KMS-11 (cell line): ENCODE measurements around the gene DYNLL2.

Experiments used
- H2AFZ ChIP-seq: fragments of 200-600 bp; sonication (generic); 2 replicates; pipeline ENCODE4 v1.6.1; 2016; ENCODE audit warnings: antibody characterized with exemption, mixed run types, low read depth
- H3K27ac ChIP-seq: fragments of 200-600 bp; sonication (generic); 2 replicates; pipeline ENCODE4 v1.6.1; 2016; ENCODE audit warnings: mild to moderate bottlenecking, mixed run types
- H3K27me3 ChIP-seq: fragments of 200-600 bp; sonication (generic); 2 replicates; pipeline ENCODE4 v1.6.1; 2017; ENCODE audit warnings: mild to moderate bottlenecking, low read depth, mixed run types, moderate library complexity; ENCODE audit not compliant: insufficient read depth
- H3K36me3 ChIP-seq: fragments of 200-600 bp; sonication (generic); 2 replicates; pipeline ENCODE4 v1.6.1; 2017; ENCODE audit warnings: mild to moderate bottlenecking, mixed run types; ENCODE audit not compliant: insufficient read depth
- H3K4me1 ChIP-seq: fragments of 200-600 bp; sonication (generic); 2 replicates; pipeline ENCODE4 v1.6.1; 2016; ENCODE audit warnings: mild to moderate bottlenecking, low read depth, mixed run types; ENCODE audit not compliant: poor library complexity, severe bottlenecking
- H3K4me2 ChIP-seq: fragments of 200-600 bp; sonication (generic); 2 replicates; pipeline ENCODE4 v1.7.0; 2016; ENCODE audit warnings: mild to moderate bottlenecking, mixed run types
- H3K4me3 ChIP-seq: fragments of 200-600 bp; sonication (generic); IDR thresholded peaks from 2 replicates; pipeline ENCODE4 v1.6.1; 2017; ENCODE audit warnings: low read depth, low read length, mixed read lengths; ENCODE audit not compliant: insufficient read depth
- H3K79me2 ChIP-seq: fragments of 200-600 bp; sonication (generic); 2 replicates; pipeline ENCODE4 v1.6.1; 2016; ENCODE audit warnings: low read depth, mixed run types; ENCODE audit not compliant: insufficient read depth
- H3K9ac ChIP-seq: fragments of 200-600 bp; sonication (generic); 2 replicates; pipeline ENCODE4 v1.6.1; 2016; ENCODE audit warnings: mild to moderate bottlenecking, mixed run types
- H4K20me1 ChIP-seq: fragments of 200-600 bp; sonication (generic); 2 replicates; pipeline ENCODE4 v1.6.1; 2016; ENCODE audit warnings: mild to moderate bottlenecking, mixed run types; ENCODE audit not compliant: insufficient read depth
- CTCF ChIP-seq: fragments of 200-600 bp; sonication (generic); conservative IDR thresholded peaks from 2 replicates; pipeline ENCODE4 v1.6.1; 2017; ENCODE audit warnings: low read depth, mild to moderate bottlenecking, antibody characterized with exemption, low read length, moderate library complexity, mixed read lengths

DYNLL2 gene

GRCh38 chr17:58082870-58083490 lies at the start of gene DYNLL2:
Gene DYNLL2 (plus strand): TSS chr17:58083419. CDS start chr17:58087091, 3,672 bp downstream.
- Histone ChIP-seq H2AFZ (peak within 1 kb of the TSS; percentile 92), H3K4me1 (peaks cover 22% of the 10 kb centered on the region), H3K27ac (peak within 1 kb of the TSS; percentile 40), H4K20me1 (peaks cover 31% of the 10 kb centered on the region; the same call in 1 of the 2 replicates), H3K4me3 (no peak within 1 kb of the TSS), H3K4me2 (peak within 1 kb of the TSS; percentile 75), H3K79me2 (peaks cover 43% of the 10 kb centered on the region), H3K36me3 (no peaks in the 10 kb centered on the region), H3K9ac (peak within 1 kb of the TSS; percentile 67), H3K27me3 (no peaks in the 10 kb centered on the region)
- no peak for TF ChIP-seq CTCF

- TF ChIP-seq CTCF, result no peak
- Histone ChIP-seq H3K27me3 (no peaks in the 10 kb centered on the region), H3K4me2 (no peak overlapping the region)
These were observed 43.2 kb upstream of the DYNLL2 start for GRCh38 chr17:58039975-58040374.

GRCh38 chr17:58040386-58040785 lies 42.8 kb upstream of the DYNLL2 start:
- H3K9ac ChIP-seq, result no peak overlapping the region
- H3K36me3 ChIP-seq, result no peaks in the 10 kb centered on the region
- TF ChIP-seq CTCF, result no peak
- no peak overlapping the region for H2AFZ ChIP-seq
- no peaks in the 10 kb centered on the region for H3K79me2 ChIP-seq
- no peaks in the 10 kb centered on the region for H3K4me1 ChIP-seq
- no peak overlapping the region for H3K4me2 ChIP-seq
- no peaks in the 10 kb centered on the region for H3K27me3 ChIP-seq
- H3K4me3 ChIP-seq, result no peak overlapping the region
- H4K20me1 ChIP-seq, result no peaks in the 10 kb centered on the region
- H3K27ac ChIP-seq, result no peak overlapping the region

More at GRCh38 chr17:58039975-58040374, 43.2 kb upstream of the DYNLL2 start:
- Histone ChIP-seq H3K4me1 (no peaks in the 10 kb centered on the region), H3K79me2 (no peaks in the 10 kb centered on the region), H3K9ac (no peak overlapping the region), H2AFZ (no peak overlapping the region), H3K4me3 (no peak overlapping the region), H4K20me1 (no peaks in the 10 kb centered on the region), H3K36me3 (no peaks in the 10 kb centered on the region), H3K27ac (no peak overlapping the region)

- Histone ChIP-seq H3K4me3 (no peak overlapping the region), H3K27ac (no peak overlapping the region), H3K36me3 (no peaks in the 10 kb centered on the region), H2AFZ (no peak overlapping the region), H3K27me3 (no peaks in the 10 kb centered on the region), H3K9ac (no peak overlapping the region), H3K4me2 (no peak overlapping the region), H3K79me2 (no peaks in the 10 kb centered on the region), H4K20me1 (no peaks in the 10 kb centered on the region), H3K4me1 (no peaks in the 10 kb centered on the region)
- TF ChIP-seq CTCF, result no peak
These were observed 42.1 kb upstream of the DYNLL2 start for GRCh38 chr17:58041161-58041560.
